Left lobe of liver (tissue), 2 donors: Measurements from ENCODE around the gene PAM16. TPM values are rescaled to one million over a fixed set of nuclear protein-coding genes. Genes with fewer than 3 reads are reported as not detected.

Experiments
- ATAC-seq: fragments of 200-7000 bp; cut with Tn5 transposase; one replicate; pipeline ENCODE4 v1.9.1; 2020; ENCODE audit warnings: mild to moderate bottlenecking, moderate library complexity
- DNase-seq: peaks from one replicate; pipeline ENCODE4 v3.0.0-alpha.2; 2020; ENCODE audit warnings: low spot score
- total RNA-seq: library from RNA; stranded (reverse); gene quantifications from one replicate; pipeline ENCODE4 v1.2.1, GENCODE V29; 2021
- donor health status: DM: no; HTN: no; CAD: no; lungs with moderate emphysema.
- donor health status: DM: no; HTN: yes; CAD: no.

PAM16 gene
- total RNA-seq, 1 donor from 2014 or later, result 41.0 TPM

- DNase-seq (no peak), ATAC-seq (peak; percentile 2)
Measured at GRCh38 chr16:4372001-4372577, 21.0 kb upstream of the PAM16 start.

- DNase-seq (peak; percentile 92), ATAC-seq (peak; percentile 61)
Measured at GRCh38 chr16:4371357-4372000, 20.4 kb upstream of the PAM16 start, which contains the start of gene VASN. TSS of gene VASN (plus strand) at chr16:4371848. CDS start at chr16:4380878, 9,030 bp downstream.

GRCh38 chr16:4370570-4371356, 19.6 kb upstream of the PAM16 start:
- DNase-seq (no peak), ATAC-seq (no peak)

GRCh38 chr16:4370151-4370550, 19.0 kb upstream of the PAM16 start:
- ATAC-seq (no peak), DNase-seq (no peak)

- peak; percentile 79 for DNase-seq
Measured at GRCh38 chr16:4369007-4369733, 18.0 kb upstream of the PAM16 start.

GRCh38 chr16:4367393-4367856, 16.3 kb upstream of the PAM16 start:
- ATAC-seq, result no peak
- no peak for DNase-seq

More at GRCh38 chr16:4369007-4369733, 18.0 kb upstream of the PAM16 start:
- peak; percentile 12 for ATAC-seq

- no peak for DNase-seq
- no peak for ATAC-seq
Measured at GRCh38 chr16:4366016-4366415, 14.9 kb upstream of the PAM16 start.

- DNase-seq (no peak), ATAC-seq (no peak)
Measured at GRCh38 chr16:4365615-4366014, 14.5 kb upstream of the PAM16 start.

- DNase-seq (no peak), ATAC-seq (no peak)
Measured at GRCh38 chr16:4365014-4365406, 13.9 kb upstream of the PAM16 start.

- no peak for ATAC-seq
- no peak for DNase-seq
Measured at GRCh38 chr16:4364196-4365013, 13.3 kb upstream of the PAM16 start.

GRCh38 chr16:4362476-4363135, 11.5 kb upstream of the PAM16 start:
- DNase-seq (no peak), ATAC-seq (no peak)

GRCh38 chr16:4361944-4362311, 10.8 kb upstream of the PAM16 start:
- DNase-seq, result no peak

GRCh38 chr16:4361033-4361943, 10.2 kb upstream of the PAM16 start:
- DNase-seq (no peak), ATAC-seq (no peak)

More at GRCh38 chr16:4361944-4362311, 10.8 kb upstream of the PAM16 start:
- no peak for ATAC-seq

- ATAC-seq (peak; percentile 25), DNase-seq (no peak)
Measured at GRCh38 chr16:4360538-4361021, 9.5 kb upstream of the PAM16 start.

GRCh38 chr16:4359914-4360313, 8.8 kb upstream of the PAM16 start:
- DNase-seq (no peak), ATAC-seq (no peak)

GRCh38 chr16:4358831-4359561, 7.9 kb upstream of the PAM16 start:
- peak; percentile 84 for ATAC-seq
- DNase-seq, result no peak

- DNase-seq (no peak), ATAC-seq (no peak)
Measured at GRCh38 chr16:4358236-4358635, 7.1 kb upstream of the PAM16 start.

- ATAC-seq (no peak), DNase-seq (no peak)
Measured at GRCh38 chr16:4356820-4357219, 5.7 kb upstream of the PAM16 start.
